CD4-positive, alpha-beta T cell treated with Interleukin-12 subunit alpha and Interleukin-12 subunit beta, for 1 hour (primary cell): Measurements from ENCODE around the gene GRHPR.

Source experiments
- DNase-seq: peaks from one replicate; pipeline ENCODE4 v3.0.0-alpha.2; 2020

GRHPR gene

DNA sequence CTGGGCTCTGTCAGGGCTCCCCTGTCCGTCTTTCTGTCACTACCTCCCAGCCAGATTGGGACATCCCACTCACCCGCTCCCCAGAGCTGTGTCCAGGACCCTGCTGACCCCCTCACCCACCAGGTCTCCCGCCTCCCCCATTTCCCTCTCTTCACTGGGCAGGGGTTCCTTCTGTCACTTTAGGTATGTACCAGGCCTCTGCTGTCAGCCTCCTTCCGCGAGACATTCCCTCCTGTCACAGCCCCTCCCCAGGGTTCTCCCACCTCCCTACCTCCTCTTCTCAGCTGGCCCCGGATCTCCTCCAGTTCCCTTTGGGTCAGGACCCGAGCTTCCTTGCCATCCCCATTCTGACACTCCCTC is 63.7 kb downstream of the GRHPR start:
- no peak for DNase-seq
